T-helper 9 cell (primary cell): ENCODE measurements around the gene KRT13.

ENCODE experiments used
- DNase-seq: peaks from one replicate; pipeline ENCODE4 v3.0.0-alpha.2; 2020

KRT13 gene

GRCh38 chr17:41536741-41537613, 31.6 kb upstream of the KRT13 start:
- no peak for DNase-seq

- no peak for DNase-seq
Measured at GRCh38 chr17:41535764-41536481, 30.5 kb upstream of the KRT13 start.

GRCh38 chr17:41534899-41535546, 29.6 kb upstream of the KRT13 start:
- no peak for DNase-seq

- no peak for DNase-seq
Measured at GRCh38 chr17:41533613-41534012, 28.2 kb upstream of the KRT13 start.

GRCh38 chr17:41532947-41533570, 27.6 kb upstream of the KRT13 start:
- DNase-seq, result no peak

- no peak for DNase-seq
Measured at GRCh38 chr17:41531993-41532392, 26.6 kb upstream of the KRT13 start.

- no peak for DNase-seq
Measured at GRCh38 chr17:41530062-41531048, 24.9 kb upstream of the KRT13 start.

- no peak for DNase-seq
Measured at GRCh38 chr17:41529491-41529915, 24.1 kb upstream of the KRT13 start.

GRCh38 chr17:41528959-41529353, 23.5 kb upstream of the KRT13 start:
- no peak for DNase-seq

GRCh38 chr17:41527063-41528023, 21.9 kb upstream of the KRT13 start:
- no peak for DNase-seq

- DNase-seq, result no peak
Measured at GRCh38 chr17:41524261-41524660, 18.8 kb upstream of the KRT13 start.

GRCh38 chr17:41523787-41524186, 18.4 kb upstream of the KRT13 start:
- DNase-seq, result no peak

- no peak for DNase-seq
Measured at GRCh38 chr17:41523225-41523593, 17.8 kb upstream of the KRT13 start.

- no peak for DNase-seq
Measured at GRCh38 chr17:41522301-41523224, 17.2 kb upstream of the KRT13 start.

GRCh38 chr17:41521574-41522261, 16.3 kb upstream of the KRT13 start:
- DNase-seq, result no peak

GRCh38 chr17:41520821-41521521, 15.6 kb upstream of the KRT13 start:
- no peak for DNase-seq

- DNase-seq, result no peak
Measured at GRCh38 chr17:41519501-41520224, 14.3 kb upstream of the KRT13 start.
